NOMO-1 (cell line): ENCODE measurements around the gene ACVRL1.

Experiments used
- DNase-seq, 2 experiments: peaks; one replicate each; lab custom pipeline; 2025; ENCODE audit not compliant: unreplicated experiment in 2 of 2; lab: John Stamatoyannopoulos, UW

The ACVRL1 gene

DNA sequence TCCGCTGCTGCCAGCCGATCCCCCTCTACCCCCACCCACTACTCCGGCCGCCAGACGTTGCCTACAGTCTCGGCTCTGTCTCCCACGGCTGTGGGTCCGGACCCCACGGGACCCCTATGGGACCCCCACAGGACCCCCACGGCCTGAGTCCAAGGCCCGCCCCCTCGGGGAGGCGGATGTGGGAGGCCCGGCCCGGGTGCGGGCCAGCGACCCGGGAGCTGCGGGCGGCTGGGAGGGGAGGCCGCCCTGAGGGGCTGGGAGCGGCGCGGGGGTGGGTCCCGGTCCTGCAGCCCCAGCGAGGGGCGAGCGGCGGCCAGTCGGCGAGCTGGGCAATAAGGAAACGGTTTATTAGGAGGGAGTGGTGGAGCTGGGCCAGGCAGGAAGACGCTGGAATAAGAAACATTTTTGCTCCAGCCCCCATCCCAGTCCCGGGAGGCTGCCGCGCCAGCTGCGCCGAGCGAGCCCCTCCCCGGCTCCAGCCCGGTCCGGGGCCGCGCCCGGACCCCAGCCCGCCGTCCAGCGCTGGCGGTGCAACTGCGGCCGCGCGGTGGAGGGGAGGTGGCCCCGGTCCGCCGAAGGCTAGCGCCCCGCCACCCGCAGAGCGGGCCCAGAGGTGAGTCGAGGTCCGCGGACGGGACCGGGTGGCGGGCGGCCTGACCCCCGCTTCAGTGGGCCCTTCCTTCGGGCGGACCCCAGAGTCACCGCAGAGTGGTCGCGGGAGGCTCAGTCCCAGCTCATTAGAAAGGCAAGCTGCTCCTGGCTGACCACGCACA is at the start of gene ACVRL1:
ACVRL1 (plus strand) TSS at position 422 of the 773 bp plus-strand sequence. CDS start 4,971 bp downstream, outside the sequence.
- DNase-seq = no peak

- no peak for DNase-seq
Measured at GRCh38 chr12:51860986-51861385, 46.3 kb upstream of the ACVRL1 start.

GRCh38 chr12:51862947-51863346 is 44.4 kb upstream of the ACVRL1 start:
- DNase-seq = no peak

GRCh38 chr12:51863363-51863932 is 43.9 kb upstream of the ACVRL1 start:
- DNase-seq = no peak

DNA sequence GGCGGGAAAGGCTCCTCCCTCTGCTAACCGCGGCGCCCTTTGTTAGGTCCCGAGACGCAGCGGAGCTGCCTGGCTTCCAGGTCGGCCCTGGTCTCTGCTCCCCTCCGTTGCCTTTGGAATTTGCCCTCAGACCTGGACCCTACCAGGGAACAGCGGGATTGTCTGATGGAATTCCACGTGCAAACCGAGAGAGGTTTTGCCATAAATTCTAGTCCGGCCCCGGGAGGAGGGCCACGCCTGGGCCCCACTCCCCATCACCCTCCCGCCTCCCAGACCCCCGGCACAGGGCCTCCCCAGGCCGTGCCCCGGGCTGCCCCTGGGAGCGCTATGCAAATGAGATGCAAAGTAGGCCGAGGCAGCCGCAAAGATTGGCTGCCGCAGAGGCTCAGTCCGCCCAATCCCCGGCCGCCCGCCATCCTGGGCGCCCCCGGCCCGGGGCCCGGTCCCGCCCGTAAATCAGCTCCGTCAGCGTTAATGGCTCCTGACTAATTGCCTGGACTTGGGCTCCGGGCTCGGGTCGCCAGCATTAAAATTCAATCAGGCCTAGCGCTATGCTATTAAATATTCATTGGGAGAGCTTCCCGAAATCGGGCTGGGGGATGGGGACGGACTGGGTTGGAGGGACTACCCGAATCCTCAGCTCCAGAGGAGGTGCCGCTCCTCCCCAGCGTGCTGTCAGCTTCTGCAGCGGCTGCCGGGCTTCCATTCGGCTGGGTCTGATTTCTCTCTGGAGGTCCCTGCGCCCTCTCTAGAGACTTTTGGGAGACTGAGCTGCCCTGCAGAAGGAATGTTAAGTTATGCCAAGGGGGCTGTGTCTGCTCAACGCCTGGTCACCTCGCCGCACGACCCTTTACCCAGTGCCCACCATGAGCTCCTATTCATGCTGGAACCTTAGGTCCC is 43.1 kb upstream of the ACVRL1 start:
- no peak for DNase-seq

DNA sequence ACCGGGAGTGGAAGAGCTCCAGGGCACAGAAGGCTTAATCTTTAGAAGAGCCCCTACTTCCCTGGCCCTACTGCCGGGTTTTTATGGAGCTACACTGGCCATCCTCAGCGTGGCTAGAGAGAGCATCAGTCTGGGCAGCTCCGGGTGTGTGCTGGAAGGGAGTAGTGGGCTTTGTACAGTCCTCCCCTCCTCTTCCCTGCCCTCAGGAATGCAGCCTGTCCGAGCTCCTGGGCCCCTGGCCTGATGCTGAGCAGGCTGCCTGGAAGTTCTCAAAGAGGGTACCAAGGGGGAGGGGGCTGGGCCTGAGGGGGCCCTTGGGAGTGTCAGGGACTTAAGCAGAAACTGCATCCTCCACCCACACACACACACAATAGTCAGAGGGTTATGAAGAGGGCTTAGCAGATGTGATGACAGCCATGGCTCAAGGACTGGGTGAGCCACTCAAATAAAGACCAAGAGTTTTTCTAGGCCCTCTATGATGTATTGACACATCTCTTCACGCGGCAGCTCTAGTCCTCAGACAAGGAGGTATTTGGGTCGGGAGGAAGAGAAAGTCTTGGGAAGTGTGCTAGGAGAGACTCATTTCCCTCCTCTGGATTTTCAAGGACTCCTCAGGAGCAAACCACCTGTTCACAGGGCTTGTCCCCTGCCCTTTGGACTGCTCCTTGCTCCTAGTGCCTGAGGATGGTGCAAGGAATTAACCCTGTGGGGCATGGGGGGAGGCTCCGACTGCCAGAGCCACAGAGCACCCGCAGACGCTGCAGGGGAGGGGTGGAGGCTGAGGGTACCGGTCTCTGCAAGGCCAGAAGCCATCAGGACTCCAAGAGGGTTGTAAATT is 42.3 kb upstream of the ACVRL1 start:
- no peak for DNase-seq

DNA sequence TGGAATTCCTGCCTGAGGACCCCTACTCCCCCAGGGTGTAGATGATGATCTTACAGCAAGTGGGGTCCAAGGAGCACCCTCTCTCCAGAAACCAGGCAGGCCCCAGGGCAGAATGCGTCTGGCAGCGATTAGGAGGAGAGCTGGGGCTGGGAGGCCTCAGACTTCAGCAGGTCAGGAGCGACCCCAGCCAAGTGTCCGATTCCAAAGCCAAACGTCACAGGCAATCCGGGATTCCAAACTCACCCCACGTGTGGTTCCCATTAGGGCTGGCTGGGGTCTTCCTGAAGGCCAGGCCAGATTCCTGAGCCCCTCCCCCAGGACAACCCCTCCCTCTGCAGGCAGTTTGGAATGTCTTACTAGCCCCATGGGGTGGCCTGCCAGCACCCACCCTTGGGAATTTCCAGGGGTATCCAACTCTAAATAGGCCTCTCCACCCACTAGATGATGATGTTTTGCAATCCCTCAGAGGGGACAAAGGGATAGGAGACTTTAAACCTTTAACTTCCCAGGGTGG is 41.5 kb upstream of the ACVRL1 start:
- no peak for DNase-seq

DNA sequence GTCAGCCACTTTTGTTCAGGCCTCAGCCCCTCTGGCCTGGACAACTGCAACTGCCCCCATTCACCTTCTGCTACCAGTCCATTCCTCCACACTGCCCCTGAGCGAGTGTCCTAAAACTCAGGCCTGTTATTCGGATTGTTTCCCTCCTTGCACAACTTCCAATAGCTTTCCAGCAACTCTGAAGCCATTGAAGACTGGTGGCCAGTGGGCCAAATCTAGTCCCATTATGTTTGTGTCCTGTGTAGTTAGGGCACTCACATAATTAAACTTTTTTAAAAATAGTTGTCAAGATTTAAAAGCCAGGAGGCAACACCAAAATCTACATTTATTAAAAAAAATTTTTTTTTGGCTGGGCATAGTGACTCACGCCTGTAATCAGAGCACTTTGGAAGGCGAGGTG is 41.0 kb upstream of the ACVRL1 start:
- DNase-seq = no peak

DNA sequence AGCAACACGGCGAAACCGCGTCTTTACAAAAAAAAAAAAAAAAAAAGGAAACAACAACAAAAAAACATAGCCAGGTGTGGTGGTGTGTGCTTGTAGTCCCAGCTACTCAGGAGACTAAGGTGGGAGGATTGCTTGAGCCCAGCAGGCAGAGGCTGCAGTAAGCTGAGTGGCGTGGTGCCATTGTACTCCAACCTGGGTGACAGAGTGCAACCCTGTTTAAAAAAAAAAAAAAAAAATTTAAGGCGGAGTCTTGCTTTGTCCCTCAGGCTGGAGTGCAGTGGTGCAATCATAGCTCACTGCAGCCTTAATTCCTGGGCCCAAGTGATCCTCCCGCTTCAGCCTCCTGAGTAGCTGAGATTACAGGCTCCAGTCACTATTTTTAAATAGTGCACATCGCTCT is 40.5 kb upstream of the ACVRL1 start:
- DNase-seq = no peak

- no peak for DNase-seq
Measured at GRCh38 chr12:51867371-51867770, 39.9 kb upstream of the ACVRL1 start.

- DNase-seq = no peak
Measured at GRCh38 chr12:51867796-51868428, 39.4 kb upstream of the ACVRL1 start.

GRCh38 chr12:51868821-51869495 is 38.3 kb upstream of the ACVRL1 start:
- DNase-seq = no peak

DNA sequence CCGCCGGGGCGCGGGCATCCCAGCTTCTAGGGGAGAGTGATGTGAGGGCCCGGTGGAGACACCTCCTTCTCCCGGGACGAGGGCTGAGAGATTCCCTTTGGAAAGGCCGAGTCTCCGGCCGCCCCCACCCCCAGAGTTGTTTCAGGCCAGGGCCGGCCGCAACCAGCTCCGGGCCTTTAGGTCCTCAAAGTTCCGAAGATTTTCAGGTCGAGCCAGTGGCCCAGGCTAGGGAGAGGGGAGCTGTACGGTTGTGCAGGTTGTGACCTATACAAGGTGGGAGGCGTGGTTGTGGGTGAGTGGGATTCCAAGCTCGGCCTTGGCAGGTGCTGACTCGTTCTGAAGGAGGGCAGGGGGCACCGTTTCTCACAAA is 37.8 kb upstream of the ACVRL1 start:
- no peak for DNase-seq

GRCh38 chr12:51869931-51870330 is 37.4 kb upstream of the ACVRL1 start:
- peak in 1 of 2 experiments; percentile 44 for DNase-seq

GRCh38 chr12:51870504-51870903 is 36.8 kb upstream of the ACVRL1 start:
- DNase-seq = peak in 1 of 2 experiments; percentile 36

- peak; percentile 65 to 73 for DNase-seq
Measured at GRCh38 chr12:51871126-51871525, 36.2 kb upstream of the ACVRL1 start.

DNA sequence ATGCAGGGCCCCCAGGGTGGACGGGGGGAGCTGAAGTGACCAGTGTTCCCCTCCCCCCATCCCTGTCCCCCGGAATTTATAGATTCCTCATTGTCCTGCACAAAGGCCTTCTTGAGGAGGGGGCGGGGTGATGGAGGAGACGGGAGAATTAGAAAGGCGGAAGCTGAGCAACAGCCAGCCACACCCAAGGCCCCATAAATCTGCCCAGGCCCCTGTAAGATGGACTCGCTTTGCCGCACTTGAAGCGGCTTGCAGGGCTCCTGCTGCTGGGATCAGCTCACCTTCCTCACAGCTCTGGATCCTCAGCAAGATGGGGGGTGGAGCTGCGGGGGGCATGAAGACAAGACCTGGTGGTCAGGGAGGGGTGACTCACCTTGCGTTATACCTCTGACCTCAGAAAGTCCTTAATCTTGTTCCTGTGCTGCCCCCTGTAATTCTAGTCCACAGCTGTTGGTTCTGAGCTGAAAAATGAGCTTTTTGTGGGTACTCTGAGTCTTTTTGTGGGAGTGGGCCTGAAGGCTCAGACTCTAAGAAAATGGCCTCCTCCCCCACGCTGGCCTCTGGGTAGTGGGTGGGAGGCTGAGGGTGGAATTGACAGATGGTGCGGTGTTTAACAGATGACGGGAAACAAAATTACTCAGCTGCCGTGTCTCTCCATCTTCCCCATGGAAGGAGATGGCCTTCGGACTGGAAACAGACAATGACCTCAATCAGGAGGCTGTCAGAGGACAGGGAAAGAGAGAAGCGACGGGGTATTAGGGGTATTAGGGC is 35.2 kb upstream of the ACVRL1 start:
- DNase-seq = peak; percentile 67 to 80

DNA sequence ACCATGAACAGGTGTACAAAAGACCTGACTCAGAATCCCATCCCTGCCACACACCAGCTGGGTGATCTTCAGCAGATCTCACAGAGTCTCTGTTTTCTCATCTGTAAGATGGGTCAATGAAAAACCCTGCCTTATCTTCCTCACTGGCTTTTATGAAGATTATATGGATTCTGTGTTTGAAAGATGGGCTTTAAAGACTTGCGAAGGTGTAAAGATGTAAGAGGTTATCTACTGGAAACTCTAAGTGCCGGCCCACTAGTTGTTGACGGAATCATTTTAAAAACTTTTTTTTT is 34.7 kb upstream of the ACVRL1 start:
- DNase-seq = no peak
